ENCODE data around the gene QSOX1.

QSOX1 gene

DNA sequence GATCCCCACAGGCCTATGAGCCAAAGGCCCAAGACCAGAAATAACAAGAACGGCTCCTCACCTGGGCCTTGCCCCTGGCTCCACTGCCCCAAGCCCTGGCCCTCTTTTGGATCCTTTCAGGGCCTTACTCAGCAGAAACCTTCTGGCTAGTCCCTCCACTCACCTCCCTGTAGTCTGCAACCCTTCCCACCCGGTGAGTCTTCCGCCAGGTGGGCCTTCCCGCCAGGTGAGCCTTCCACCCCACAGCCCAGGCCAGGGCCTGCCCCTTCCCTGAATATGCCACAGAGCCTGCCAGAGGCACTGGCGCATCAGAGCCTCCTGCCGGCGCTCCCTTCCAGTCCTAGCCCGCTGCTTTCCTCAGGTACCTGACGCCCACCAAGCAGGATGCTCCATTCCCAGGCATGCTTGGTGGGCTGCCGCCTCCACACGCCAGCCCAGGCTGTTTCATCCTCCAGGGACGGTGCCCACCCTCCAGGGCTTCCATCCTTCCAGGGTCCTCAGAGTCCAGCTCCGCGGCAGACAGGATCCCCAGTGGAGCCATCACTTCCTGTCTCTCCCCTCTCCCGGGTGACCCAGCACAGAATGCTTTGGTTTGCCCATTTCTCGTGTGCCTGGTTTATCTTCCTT lies 96.3 kb downstream of the QSOX1 start:
- no peak for DNase-seq

DNA sequence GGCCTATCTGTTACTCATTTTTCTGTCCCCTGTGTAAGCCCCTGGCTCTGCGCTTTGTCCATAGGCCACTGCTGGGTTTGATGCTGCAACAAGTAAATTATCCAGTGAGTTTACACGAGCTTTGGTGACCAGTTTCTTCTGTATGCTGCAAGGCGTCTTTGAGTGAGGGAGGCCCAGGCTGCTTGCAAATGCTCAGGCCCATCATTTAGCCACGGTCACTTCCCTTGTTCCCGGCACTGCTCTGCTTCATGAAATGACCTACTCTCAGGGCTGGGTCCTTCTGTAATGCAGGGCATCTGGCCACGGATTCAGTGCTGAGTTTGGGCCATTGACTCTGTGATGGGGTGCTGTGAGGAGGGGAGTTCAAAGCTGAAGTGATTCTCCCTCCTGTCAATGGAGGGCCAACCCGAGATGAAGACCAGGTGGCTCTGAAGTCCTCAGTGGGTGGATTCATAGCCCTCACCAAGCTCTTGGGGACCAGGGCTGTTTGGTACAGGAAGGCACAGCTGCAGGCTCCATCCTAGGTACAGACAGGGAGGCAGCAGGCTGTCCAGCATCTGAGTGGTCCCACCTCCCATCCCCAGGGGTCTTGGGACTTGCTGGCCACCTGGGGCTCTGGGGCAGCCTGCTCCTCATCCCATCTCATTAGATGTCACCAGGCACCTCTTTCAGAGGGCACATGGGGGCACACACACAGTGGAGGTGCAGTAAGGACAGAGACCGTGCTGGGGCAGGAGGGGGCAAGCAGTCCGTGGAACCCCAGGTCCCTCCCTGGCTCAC lies 97.0 kb downstream of the QSOX1 start:
- no peak for DNase-seq

DNA sequence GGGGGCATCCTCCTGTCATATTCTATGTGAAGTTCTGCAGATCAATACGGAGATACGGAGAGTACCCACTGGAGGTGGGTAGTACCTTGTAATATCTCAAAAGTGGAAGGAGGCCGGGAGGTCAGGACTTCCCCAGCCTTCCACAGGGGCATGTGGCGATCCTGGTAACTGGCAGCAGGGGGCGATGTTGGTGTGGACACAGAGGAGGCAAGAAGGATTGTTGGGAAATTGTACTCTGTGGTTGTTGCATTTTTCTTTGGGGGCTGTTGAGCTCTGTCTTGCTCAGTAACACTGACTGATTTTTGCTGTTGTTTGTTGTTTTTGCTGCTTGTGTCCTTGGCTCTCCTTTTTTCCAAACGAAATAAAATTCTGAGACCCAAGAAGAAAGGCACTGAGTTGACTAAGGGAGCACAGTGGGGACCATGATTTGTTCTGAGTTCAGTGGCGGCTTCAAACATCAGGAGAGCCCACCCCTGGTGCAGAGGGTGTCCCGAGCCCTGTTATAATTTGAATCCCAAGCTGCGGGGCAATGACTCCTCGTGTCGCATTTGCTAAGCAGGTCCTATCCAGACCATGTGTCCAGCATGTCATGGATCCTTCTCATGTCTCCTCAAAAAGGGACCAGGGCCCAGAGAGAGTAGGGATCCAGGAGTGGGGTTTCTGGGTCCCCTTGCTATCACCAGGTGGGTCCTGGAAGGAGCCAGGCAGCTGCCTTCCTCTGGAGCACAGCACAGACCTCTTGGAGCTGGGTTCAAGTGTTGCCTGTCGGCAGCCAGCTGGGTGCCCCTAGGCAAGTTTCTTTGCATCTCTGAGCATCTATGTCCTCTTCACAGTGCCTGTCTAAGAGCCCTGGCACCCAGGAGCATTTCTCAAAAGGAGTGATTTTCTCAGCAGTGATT lies 98.2 kb downstream of the QSOX1 start:
- peak in 21 of 51 donors; percentile 4 to 38 (median 13) for DNase-seq

Measured in hypothalamus (tissue), 51 donors.